SIG-M5 treated with dmso at 0.1 percent for 504 hours (cell line): ENCODE measurements around the gene MARK2.
A peak's percentile ranks its signal among the peaks of the same experiment; 100 is the strongest.
"Not testable (repeated sequence)": the region's sequence is repeated elsewhere in the genome, so short reads cannot be mapped to it uniquely, and the experiment has no call there.

ENCODE experiments used
- DNase-seq: peaks from one replicate; lab custom pipeline; 2025; ENCODE audit not compliant: unreplicated experiment; lab: John Stamatoyannopoulos, UW

The MARK2 gene

DNA sequence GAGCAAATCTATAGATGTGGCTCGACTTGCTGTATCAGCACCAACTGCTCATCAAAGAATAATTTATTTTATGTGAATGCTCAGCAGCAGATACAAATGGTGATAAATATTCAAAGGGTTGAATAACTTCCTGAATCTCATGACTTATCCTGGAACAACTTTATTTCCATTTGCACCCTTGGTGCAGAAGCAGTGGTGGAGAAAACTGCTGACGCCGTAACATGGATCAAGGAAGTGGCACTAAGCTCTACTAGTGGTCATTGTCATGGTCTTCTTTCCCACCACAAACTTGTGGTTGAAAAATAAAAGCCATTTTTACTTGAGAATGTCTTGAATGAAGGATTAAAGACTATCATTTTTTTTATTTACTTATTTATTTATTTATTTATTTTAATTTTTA is 14.6 kb downstream of the MARK2 start:
- DNase-seq = no peak

GRCh38 chr11:63854696-63855095 is 15.8 kb downstream of the MARK2 start:
- DNase-seq = no peak

- DNase-seq = no peak
Observed at GRCh38 chr11:63855975-63856374, 17.1 kb downstream of the MARK2 start.

GRCh38 chr11:63858628-63859550 is 20.0 kb downstream of the MARK2 start:
- peak; percentile 72 for DNase-seq

DNA sequence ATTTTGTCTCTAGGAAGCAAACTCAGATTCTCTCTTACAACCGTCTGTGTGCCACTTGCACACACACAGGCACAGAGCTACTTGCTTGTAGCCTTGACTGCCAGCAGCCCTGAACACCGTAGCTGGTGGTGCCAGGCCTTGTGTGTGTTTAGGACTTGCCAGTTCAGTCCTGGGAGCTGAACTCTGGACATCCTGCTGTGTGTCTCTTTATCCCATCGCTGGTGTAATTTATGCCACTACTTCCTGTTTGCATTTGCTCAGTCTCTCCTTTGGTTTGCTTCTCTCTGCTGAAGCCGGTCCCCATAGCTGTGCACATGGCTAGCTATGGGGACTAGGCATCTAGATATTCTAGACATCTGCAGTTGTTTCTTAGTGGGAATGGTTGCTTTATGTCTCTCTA is 24.0 kb downstream of the MARK2 start:
- DNase-seq = peak; percentile 29

DNA sequence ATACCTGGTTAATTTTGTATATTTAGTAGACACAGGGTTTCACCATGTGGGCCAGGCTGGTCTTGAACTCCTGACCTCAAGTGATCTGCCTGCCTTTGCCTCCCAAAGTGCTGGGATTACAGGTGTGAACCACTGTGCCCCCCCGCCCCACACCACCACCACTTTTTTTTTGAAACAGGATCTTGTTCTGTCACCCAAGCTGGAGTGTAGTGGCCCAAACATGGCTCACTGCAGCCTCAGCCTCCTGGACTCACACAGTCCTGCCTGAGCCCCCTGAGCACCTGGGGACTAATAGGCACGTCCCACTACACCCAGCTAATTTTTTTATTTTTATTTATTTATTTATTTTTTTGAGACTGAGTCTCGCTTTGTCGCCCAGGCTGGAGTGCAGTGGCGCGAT is 24.7 kb downstream of the MARK2 start:
- DNase-seq = not testable (repeated sequence)

DNA sequence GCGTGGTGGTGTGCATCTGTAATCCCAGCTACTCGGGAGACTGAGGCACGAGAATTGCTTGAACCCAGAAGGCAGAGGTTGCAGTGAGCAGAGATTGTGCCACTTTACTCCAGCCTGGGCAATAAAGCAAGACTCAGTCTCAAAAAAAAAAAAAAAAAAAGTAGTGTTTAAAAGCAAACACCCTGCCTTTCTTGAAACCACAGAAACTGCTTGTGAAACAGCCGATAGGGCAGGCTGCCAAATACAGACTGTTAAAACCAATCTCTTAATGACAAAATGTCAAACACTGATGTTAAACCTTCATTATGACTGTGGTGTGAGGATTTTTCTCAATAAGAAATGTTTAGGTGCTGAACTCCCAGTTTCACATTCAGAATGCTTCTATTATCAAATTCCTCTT is 27.3 kb downstream of the MARK2 start:
- DNase-seq = peak; percentile 40

GRCh38 chr11:63867511-63867910 is 28.6 kb downstream of the MARK2 start:
- DNase-seq = no peak

- peak; percentile 9 for DNase-seq
Observed at GRCh38 chr11:63868399-63869064, 29.6 kb downstream of the MARK2 start.

DNA sequence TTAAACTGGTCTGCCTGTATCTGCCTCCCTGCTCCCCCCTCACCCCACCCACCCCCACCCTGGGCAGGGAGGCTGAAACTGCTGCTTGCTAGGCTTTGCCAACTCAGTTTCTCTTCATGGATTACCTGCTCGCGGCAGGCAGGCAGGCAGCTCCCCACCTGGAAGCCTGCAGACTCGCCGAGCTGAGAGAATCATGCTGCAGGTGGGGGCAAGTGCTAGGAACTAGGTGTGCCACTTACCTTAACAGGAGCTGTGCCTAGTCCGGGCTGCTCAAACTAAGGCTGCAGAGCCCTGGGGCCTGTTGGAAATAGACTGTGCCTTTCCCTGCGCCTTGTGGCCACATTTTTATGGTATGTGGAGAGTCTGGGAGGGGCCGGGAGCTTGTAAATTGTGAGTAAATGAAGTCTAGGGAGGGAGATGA is 30.3 kb downstream of the MARK2 start:
- DNase-seq = no peak

- no peak for DNase-seq
Observed at GRCh38 chr11:63869683-63870082, 30.8 kb downstream of the MARK2 start.

- DNase-seq = no peak
Observed at GRCh38 chr11:63870351-63871140, 31.6 kb downstream of the MARK2 start.

DNA sequence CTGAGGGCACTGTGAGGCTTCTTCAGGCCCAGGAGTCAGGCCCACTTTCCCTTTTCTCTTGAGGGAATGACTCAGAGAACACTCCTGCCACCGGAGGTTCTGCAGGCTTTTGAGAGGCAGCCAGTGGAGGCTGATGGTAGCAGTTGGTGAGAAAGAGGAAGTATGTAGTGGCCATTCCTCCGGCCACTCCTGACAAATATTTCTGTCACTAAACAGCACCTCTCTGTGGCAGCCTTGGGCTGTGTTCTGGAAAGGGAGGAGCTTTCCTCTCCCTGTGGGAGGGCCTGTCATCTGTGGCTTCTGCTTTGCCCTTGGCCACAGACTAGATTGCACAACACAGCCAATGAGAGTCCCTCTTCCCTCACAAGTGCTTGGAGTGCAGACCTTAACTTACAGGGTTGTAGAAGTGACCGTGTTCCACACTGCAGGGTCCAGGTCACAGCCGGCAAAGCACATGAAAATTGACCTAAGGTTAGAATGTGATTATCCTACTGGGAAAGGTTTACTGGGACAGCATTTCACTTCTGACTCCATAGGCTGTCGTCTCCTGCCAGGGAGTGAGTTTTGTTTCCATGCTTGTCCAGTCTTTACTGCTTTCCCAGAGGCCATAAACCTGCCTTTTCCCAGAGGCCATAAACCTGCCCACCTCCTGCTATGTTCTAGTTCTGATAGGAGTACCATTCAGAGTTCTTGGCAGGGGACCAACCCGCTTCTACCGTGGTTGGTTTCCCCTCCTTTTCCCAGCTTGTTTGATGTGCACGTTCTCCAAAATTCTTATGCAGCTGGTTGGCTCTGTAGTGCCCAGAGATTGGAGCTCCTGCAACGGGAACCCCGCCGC is 33.3 kb downstream of the MARK2 start:
- DNase-seq = peak; percentile 98

GRCh38 chr11:63872800-63873197 is 33.9 kb downstream of the MARK2 start:
- DNase-seq = no peak

DNA sequence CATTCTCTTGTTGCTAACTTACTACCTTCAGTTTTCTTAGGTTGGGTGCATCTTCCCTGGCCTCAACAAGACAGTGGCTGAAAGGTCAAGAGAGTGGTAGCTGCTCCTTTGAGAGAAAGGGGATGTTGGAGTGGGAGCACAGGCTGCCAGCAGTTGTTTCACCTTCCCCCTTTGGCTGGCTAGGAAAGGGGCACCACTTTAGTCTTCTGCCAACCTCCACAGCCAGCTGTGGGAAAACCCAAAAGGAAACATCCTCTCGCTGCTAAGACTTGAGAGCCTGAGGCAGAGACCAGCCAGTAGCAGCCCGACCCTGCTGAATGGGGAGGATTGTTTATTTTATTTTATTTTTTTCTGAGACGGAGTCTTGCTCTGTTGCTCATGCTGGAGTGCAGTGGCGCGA is 34.4 kb downstream of the MARK2 start:
- no peak for DNase-seq

GRCh38 chr11:63874511-63874910 is 35.6 kb downstream of the MARK2 start:
- no peak for DNase-seq

DNA sequence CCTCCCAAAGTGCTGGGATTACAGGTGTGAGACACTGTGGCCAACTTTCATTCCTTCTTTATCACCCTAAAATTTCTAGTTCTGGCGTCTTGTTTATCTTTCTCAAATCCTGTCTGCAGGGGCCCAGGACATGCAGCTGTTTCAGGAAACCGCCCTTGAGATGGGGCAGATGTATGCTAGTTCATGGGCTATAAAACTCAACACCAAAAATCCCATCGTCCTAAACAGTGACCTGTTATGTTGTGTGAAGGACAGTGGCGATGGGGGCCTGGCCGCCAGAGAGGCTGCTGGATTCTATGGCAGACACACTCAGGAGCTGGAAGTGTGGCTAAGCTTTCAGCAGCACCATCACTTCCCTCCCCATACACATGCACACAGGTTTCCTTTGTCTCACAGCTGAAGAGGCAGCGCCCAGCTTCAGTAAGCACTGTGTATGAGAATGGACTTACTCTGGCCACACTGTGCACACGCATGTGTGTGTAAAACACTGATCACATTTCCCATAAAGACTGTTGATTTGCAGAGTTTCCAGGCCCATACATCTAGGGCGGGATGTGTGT is 36.7 kb downstream of the MARK2 start:
- DNase-seq = no peak

GRCh38 chr11:63876616-63877015 is 37.7 kb downstream of the MARK2 start:
- no peak for DNase-seq

DNA sequence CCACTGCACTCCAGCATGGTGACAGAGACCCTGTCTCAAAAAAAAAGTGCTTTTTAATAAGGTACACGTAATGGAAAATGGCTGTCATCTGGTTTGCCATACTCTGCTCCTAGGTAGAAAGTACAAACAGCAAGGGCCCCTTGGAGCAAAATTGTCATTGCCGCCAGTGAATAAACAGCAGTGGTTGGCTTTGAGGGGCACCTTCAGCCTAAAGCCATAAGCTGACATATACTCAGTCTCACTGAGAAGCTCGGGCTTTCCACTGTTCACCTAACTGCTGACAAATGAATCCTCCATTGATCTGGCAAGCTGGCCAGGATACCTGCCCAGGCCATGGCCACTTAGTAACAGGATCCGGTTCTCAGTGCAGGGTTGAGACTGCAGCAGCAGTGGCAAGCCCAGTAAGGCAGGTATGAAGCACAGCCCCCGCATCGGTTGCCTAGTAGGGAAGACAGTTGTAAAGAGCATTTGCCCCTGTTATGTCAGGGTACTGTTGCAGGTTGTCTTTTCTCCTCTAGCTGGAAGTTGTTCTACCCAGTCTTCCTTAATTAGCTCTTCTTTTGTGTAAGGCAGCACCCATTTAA is 38.8 kb downstream of the MARK2 start:
- no peak for DNase-seq
